HG03135 (cell line): ENCODE data around the gene GOPC.
"Not testable (repeated sequence)": the region's sequence is repeated elsewhere in the genome, so short reads cannot be mapped to it uniquely, and the experiment has no call there.

ENCODE experiments used
- ATAC-seq: cut with Tn5 transposase; IDR thresholded peaks from one replicate; pipeline ENCODE4 v1.9.1; 2021; ENCODE audit warnings: mild to moderate bottlenecking, moderate library complexity; ENCODE audit not compliant: unreplicated experiment

GOPC gene

GRCh38 chr6:117518870-117519269 is 83.4 kb downstream of the GOPC start:
- ATAC-seq: no peak

DNA sequence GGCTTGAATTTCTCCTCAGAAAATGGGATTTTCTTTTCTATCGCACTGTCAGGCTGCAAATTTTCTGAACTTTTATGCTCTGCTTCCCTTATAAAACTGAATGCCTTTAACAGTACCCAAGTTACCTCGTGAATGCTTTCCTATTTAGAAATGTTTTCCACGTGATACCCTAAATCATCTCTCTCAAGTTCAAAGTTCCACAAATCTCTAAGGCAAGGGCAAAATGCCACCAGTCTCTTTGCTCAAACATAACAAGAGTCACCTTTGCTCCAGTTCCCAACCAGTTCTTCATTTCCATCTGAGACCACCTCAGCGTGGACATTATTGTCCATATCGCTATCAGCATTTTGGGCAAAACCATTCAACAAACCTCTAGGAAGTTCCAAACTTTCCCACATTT is 84.3 kb downstream of the GOPC start:
- ATAC-seq: not testable (repeated sequence)

- no peak for ATAC-seq
Observed at GRCh38 chr6:117515326-117515725, 87.0 kb downstream of the GOPC start.

DNA sequence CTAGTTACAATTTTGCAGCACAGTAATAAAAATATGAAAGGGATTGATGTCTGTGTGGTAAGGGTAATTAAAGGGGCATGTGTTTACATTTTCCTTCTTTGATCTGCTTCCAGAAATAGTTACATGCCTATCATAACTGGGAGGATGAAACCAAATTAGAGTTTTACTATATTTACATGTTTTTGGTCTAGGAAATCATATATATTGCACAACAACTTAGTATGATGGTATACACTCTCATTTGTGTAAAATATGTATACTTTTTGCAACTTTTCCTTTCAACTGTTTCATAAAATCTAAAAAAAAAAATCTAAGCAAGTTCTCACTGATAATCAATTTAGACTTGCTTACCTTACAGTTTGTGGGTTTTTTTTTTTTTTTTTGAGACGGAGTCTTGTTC is 87.7 kb downstream of the GOPC start:
- ATAC-seq: no peak

- ATAC-seq: no peak
Observed at GRCh38 chr6:117513778-117514365, 88.4 kb downstream of the GOPC start.

DNA sequence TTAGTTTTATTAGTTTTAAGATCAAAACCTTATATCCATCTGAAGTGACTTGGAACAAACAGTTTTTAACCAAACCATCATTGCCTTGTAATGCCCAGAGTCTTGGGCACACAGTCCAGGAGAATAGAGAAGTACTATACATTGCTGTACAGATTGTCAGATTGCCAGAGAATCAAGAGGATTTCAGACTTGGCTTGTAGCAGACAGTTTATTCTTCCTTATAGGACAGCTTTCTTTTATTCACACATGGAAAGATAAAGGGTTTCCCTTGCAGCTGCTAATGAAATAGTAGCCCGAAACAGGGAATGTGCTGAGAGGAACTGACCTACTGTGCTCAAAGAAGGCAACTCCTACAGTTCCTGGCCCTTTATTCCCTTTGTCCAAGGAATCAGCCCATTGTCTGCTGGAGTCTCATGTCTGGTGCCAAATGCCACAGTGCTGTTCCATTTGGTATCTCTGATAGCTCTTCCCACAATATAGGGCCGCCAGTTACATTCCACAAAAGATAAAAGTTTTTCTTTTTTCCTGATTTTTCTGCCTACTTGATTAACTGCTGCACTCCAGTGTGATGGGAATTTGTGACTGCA is 89.2 kb downstream of the GOPC start:
- ATAC-seq: no peak

DNA sequence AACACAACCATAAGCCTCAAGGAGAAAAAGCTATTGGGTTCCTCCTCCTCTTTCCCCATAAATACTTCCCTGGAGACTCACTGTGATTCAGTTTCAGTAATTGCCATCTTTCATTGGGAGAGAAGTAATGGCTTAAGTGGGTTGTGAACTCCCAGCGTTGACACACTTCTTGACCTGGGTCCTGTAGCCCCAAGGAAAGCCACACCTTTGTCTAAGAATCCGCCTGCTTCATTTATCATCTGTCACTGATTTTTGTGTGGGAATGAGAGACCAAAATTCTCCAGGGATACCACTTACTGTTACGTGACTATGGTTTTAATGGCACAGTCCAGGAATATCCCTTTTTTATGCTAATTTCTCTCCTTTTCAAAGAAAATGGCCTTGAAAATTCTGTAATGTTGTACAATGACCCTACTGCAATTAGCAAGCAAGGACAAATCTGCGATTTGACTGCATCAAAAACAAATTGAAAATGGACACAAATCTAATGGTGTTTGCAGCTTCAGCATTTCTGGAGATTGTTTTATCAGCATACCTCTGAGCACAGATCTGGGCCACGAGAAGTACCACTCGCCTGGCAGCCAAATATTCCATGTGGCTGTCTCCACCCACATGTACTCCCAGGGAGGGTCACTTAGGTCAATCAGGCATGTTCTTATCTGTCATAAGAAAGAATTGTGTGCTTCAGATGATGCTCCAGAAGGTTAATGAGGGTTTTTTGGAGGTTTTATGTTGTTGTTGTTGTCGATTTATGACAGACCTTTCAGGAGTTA is 90.1 kb downstream of the GOPC start:
- no peak for ATAC-seq
